Stimulated activated CD8-positive, alpha-beta memory T cell treated with anti-CD3 and anti-CD28 coated beads, Interleukin-4, amount 100 ng/mL, for 48 hours (primary cell): ENCODE measurements around the gene DPAGT1.
"Not testable (repeated sequence)": the region's sequence is repeated elsewhere in the genome, so short reads cannot be mapped to it uniquely, and the experiment has no call there.

Experiments
- DNase-seq: peaks from one replicate; pipeline ENCODE4 v3.0.0-alpha.2; 2020

The DPAGT1 gene

DNA sequence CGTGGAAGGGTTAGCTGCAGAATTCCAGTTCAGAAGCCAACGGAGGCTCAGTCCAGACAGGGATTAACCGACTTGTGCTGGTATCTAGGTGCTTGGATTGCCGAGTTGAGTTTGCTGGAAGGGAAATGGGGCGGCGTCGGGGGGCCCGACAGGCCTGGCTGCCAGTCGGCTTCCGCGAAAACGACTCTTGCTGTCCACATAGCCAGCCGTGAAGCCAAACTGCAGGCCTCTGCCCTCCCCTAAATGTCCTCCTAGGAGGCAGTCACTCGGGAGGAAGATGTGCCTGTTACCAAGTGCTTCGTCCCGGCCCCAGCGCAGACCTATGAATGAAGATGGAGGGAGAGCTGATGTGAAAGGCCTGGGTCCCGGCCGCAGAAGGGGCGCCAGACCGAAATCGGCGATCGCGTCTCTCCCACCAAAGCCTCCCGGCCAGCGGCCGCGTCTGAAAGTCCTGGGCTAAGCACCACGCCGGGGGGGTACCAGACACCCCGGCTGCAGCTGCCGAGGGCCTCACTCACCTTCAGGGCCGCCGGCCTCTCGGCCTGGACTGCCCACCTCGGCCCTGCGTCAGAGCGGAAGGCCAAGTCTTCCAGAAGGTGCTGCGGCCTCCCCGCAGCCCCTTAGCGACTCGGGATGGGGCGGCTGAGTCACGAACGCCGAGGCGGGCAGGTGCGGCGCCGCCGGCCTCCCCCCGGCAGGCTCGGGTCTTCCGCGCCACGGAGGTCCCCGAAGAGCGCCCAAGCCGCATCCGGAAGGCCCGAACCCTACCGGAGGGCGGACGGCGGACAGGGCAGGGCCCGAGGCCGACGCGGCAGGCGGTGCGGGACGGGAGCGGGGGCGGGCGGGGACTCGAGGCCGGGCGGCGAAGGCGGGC lies 7.5 kb downstream of the DPAGT1 start:
- peak; percentile 52 for DNase-seq

DNA sequence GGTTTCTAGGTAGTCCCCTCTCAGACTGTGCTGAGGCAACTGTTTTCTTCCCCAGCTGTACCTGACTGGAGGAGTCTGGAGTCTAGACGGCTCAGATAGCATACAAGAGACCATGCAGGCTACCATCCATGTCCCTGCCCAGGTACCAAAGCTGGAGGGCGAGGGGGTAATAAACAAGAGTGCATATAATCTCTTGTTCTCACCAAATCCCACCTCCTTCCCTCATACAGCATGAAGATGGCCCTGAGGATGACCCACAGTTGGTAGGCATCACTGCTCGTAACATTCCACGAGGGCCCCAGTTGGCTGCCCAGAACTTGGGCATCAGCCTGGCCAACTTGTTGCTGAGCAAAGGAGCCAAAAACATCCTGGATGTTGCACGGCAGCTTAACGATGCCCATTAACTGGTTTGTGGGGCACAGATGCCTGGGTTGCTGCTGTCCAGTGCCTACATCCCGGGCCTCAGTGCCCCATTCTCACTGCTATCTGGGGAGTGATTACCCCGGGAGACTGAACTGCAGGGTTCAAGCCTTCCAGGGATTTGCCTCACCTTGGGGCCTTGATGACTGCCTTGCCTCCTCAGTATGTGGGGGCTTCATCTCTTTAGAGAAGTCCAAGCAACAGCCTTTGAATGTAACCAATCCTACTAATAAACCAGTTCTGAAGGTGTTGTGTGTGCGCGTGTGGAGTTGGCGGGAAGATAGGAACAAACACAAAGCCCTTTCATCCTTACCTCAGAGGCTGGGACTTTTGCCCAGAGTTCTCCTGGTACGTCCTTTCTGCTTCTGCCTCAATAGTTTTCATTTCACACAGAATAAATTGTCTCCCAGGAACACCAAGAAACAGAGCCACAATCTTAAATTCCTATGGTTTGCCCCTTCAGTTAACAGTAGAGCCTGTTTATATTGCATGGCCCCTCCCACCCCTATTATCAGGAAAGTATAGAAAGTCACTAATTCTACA lies 8.5 kb downstream of the DPAGT1 start:
- peak; percentile 43 for DNase-seq

DNA sequence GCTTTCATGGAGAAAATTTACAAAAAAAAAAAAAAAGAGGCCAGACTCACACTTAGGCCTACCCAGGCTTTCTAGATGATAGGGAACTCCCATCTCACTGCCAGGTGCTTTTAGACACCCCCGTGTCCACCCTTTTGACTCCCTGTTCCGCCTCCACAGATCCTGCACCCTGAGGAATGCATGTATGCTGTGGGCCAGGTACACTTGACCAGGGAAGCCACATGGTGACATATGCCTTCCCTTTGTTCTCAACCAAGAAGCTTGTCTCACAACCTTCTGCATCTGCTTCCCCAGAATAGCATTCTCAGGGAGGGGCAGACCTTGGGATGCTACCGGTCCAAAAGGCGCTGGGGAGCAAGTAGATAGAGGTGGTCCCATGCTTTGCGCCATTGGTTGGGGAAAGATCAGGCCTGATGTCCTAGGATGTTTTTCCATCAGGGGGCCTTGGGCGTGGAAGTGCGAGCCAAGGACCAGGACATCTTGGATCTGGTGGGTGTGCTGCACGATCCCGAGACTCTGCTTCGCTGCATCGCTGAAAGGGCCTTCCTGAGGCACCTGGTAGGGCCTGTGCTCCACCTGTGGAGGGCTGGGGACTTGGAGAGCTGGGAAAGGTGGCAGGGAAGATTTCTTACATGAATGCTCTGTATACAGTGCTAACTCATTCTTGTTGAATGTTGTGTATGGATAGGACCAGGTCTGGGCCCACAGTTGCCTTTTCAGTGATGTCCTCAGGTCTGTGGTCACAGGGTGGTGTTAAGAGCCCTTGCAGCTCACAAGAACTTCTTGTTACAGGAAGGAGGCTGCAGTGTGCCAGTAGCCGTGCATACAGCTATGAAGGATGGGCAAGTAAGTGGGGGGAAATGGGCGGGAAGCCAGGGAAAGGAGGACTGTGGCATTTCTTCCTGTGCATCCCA lies 9.4 kb downstream of the DPAGT1 start:
- DNase-seq = no peak

DNA sequence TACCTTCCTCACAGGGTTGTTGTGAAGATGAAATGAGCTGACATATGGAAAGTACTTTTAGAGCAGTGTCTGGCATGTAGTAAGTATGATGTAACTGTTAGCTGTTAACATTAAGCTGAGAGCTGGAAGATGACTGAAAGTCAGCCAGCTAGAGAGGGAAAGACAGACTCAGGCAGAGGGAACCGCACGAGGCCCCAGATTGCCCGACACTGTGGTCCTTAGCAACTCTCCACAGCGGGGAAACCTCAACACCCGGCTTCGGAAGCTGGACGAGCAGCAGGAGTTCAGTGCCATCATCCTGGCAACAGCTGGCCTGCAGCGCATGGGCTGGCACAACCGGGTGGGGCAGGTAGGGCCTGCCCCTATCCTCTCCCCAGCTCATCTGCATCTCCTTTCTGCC lies 10.5 kb downstream of the DPAGT1 start:
- no peak for DNase-seq

DNA sequence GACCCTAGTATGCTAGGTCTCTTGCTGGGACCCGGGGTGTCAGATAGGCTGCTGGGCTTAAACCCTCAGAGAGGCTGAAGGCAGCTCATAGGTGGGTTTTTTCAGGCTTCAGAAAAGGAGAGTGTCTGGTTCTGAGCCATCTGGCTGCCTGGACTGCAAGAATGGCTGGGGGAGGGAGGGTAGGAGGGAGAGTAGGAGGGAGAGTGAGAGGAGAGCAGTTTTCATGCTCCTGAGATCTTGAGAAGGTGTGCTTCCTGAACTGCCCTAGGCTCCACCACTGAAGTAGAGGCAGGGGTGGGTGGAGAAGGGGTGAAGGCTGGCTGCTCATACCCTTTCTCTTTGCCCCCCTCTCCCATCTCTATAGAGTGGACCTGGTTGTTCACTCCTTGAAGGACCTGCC lies 12.3 kb downstream of the DPAGT1 start:
- no peak for DNase-seq

DNA sequence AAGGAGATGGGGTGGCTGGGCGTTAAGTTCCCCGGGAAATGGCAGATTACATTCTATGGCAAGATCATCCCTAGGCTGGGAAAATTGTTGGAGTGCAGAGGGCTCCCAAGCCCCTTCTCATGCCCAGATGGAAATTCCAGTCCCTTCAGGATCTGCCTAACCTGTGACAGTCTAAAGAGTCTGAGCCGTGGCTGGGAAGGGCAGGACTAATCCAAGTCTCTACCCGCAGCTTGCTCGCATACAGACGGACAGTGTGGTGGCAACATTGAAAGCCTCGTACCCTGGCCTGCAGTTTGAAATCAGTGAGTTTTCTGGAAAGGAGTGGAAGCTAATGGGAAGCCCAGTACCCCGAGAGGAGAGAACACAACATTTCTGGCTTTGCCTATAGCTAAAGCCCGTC lies 13.2 kb downstream of the DPAGT1 start:
- no peak for DNase-seq

DNA sequence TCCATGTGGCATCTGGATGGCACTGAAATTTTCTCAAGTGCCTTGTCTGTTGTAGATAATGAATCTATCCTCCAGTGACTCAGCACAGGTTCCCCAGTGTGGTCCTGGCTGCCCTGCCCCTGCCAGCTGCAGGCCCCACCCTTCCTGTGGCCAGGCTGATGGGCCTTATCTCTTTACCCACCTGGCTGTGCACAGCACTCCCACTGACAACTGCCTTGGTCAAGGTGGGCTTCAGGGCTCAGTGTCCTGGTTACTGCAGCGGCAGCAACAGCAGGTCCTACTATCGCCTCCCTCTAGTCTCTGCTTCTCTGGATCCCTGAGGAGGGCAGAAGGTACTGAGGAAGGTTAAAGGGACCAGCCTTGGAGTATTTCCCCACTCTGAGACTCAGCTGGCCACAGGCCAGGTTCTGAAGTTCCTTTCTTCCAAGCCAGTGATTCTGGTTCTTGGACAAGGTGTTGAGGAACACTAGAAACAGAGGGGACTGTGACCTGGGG lies 13.9 kb downstream of the DPAGT1 start:
- DNase-seq = no peak

DNA sequence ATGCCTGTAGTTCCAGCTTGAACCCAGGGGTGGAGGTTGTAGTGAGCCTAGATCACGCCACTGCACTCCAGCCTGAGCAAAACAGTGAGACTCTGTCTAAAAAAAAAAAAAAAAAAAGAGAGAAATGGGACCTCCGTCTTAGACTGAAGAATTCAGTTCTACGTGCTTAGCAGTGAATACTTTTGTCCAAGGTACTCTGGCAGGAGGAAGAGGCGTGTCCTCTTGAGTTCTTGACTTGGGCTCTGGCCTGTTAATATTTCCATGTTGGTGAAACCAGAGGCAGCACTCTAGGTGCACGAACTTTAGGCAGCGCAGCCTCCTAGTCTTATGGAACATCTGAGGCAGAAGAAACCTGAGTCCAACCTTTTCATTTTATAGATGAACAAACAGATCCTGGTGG lies 14.5 kb downstream of the DPAGT1 start:
- no peak for DNase-seq

DNA sequence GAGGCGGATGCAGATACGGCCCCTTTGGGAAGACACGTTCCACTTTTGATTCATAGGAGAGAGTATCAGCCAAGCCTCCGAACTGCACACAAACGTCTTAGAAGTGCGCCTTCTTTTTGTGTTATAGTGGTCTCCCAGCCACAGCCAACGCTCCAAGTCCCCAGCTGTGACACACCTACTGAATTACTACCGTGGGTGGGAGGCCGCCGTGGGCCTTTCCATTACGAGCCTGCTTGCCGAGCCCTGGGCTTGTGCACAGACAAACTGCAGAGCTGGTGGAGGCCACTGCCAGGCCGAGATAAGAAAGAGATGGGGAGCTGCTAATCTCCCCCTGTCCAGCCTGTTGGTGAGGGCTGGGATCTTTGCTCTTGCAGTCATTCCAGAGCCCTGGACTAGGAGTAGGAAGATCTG lies 16.2 kb downstream of the DPAGT1 start:
- peak; percentile 60 for DNase-seq

DNA sequence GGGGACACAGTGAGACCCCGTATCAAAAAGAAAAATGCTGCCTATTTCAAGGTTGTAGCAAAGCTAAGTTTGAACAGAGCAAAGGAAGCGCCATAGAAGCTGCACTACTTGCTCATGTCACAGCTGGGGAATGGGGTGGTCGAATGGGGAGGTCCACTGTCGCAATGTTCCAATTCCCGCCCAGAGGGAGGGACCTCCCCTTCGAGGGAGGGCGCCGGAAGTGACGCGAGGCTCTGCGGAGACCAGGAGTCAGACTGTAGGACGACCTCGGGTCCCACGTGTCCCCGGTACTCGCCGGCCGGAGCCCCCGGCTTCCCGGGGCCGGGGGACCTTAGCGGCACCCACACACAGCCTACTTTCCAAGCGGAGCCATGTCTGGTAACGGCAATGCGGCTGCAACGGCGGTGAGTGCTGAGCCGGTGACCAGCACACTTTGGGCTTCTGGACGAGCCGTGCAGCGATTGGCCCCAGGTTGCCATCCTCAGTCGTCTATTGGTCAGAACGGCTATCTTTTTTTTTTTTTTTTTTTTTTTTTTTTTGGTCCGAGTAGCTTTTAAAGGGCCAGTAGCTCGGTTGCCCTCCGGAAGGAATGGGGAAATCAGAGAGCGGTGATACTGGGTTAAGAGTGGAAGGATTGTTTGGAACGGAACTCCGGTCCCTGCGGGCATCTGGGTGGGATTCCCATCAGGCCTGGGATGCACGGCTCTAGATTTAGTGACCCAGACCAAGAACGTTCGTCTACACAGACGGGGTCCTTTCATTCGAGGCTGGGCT lies 16.8 kb downstream of the DPAGT1 start, which contains the start of gene HMBS:
Gene HMBS, plus strand, starts transcription at position 219 of the 774 bp plus-strand sequence. Its CDS starts 153 bp downstream, at position 372.
- peak; percentile 94 for DNase-seq

DNA sequence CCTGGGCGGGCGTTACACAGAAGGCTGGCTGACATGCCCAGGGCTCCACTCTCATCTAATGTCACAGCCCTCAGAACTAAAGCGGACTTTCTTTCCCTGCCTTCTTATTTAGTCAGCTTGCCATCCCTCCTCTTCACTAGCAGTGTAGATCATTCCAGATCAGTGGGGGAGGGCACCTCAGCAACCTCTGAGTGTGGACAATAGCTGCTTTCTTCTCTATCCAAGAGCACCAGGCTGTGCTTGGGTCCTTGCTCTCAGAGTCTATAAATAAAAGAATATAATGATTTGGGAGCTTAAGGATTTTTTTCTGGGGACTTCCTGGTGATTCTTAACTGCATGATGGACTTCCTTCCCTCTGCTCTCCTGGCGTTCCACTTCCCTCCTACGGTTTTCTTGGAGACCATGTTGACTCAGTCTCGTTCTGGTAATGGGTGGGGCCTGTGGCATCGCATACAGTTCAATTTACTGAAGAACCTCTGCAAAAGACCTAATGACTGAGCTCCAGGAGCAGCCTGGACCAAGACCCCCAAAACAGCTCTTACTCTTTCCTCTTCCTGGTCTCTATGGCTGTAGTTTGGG lies 19.9 kb downstream of the DPAGT1 start:
- DNase-seq = no peak

DNA sequence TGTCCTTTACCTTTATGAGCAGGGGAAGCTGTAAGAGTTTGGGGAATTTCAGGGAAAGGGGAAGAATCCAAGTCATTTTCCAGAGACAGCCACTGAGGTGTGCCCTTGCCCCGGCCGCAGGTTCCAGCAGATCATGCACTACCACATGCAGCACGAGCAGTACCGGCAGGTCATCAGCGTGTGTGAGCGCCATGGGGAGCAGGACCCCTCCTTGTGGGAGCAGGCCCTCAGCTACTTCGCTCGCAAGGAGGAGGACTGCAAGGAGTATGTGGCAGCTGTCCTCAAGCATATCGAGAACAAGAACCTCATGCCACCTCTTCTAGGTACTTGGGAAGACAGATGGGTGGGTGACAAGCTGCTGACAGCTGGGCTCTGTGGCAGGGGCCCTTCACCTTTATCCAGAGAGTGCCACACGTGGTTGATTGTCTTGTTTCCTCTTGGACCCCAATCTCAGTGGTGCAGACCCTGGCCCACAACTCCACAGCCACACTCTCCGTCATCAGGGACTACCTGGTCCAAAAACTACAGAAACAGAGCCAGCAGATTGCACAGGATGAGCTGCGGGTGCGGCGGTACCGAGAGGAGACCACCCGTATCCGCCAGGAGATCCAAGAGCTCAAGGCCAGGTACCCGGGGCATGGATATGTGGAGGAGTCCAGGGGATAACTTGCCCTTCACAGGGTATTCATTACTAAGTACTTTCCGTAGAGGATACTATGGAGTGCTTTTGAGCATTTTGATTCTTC lies 22.8 kb downstream of the DPAGT1 start:
- no peak for DNase-seq

DNA sequence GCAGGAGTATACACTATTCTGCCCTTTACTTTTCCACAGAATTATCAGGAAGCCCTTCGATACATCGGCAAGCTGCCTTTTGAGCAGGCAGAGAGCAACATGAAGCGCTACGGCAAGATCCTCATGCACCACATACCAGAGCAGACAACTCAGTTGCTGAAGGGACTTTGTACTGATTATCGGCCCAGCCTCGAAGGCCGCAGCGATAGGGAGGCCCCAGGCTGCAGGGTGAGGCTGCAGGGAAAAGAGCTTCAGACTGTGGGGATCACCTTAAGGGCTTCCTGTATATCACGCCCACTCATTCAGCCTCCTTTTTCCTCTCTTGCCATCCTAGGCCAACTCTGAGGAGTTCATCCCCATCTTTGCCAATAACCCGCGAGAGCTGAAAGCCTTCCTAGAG lies 23.8 kb downstream of the DPAGT1 start:
- no peak for DNase-seq

DNA sequence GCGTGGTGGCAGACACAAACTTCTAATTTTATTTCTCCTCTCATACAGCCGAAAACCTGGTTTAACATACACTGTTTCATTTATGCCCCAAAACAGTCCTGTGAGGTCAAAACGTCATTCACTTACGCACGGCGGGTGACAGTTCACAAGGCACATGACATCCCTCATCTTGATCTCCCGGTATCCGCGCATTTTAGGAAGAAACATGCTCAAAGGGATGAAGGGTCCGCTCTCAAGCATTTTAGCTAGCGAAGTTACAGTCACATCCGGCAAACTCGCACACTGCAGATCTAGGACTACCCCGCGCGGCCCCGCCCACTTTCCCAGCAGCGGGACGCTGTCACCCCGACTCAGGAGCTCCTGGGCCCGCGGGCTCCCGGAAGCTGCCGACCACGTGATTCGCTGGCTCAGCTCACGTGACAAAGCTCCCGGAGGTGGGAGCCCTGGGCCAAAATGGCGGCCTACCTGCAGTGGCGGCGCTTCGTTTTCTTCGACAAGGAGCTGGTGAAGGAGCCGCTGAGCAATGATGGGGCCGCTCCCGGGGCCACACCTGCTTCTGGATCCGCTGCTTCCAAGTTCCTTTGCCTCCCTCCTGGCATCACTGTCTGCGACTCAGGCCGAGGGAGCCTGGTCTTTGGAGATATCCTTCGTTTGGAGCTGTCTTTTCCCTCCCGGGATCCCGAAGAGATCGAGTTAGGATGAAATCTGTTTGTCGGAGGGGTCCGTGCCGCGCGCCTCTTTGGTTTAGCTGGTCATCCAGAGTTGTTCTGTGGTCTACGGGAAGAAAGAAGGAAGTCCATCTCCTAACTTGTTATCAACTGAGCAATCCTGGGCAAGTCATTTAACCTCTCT lies 34.1 kb downstream of the DPAGT1 start, which contains the start of gene VPS11:
Gene VPS11, plus strand, starts transcription at position 448 of the 852 bp plus-strand sequence. Its CDS starts 6 bp downstream, at position 454.
- DNase-seq = peak; percentile 99

DNA sequence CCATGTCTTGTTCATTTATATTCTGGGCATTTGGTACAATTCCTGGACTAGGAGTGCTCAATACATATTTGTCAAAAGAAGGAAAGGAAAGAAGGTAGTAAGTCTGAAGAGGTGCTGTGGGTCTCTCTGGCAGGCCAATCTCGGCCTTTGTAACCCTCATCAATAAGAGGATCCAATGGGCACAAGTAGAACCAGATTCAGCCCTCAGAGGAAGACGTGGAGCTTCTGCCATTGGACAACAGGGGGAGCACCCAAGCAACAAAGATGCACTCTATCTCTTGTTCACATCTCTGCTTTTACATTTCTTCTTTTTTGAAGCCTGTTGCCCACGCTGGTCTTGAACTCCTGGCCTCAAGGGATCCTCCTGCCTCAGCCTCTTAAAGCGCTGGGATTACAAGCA lies 36.3 kb downstream of the DPAGT1 start:
- peak; percentile 42 for DNase-seq

DNA sequence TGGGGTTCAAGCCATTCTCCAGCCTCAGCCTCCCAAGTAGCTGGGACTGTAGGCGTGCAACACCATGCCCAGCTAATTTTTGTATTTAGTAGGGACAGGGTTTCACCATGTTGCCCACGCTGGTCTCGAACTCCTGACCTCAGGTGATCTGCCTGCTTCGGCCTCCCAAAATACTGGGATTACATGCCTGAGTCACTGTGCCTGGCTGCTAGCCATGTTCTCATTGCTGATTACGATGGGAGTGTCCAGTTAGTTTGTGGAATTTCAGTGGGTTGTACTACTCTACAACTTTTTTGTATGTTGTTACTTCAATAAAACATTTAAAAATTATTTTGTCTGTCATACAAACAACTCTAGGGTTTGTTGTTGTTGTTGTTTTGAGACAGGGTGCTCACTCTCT lies 38.9 kb downstream of the DPAGT1 start:
- DNase-seq = no peak

DNA sequence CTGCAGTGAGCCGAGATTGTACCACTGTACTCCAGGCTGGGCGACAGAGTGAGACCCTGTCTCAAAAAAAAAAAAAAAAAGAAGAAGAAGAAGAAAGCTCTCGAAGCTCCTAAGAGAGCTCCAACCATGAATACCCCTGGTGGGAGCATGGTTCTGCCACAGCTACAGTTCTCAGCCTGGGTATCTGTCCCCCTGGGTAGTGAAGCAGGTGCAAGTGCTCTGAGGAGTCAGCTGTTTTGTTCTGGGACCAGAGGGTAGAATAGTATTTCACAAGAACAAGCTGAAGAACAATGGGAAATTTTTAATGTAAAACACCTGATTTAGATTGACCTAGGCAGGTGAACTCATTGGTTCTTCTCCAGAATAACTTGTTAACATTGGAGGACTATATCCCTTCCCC lies 40.4 kb downstream of the DPAGT1 start:
- DNase-seq = no peak

DNA sequence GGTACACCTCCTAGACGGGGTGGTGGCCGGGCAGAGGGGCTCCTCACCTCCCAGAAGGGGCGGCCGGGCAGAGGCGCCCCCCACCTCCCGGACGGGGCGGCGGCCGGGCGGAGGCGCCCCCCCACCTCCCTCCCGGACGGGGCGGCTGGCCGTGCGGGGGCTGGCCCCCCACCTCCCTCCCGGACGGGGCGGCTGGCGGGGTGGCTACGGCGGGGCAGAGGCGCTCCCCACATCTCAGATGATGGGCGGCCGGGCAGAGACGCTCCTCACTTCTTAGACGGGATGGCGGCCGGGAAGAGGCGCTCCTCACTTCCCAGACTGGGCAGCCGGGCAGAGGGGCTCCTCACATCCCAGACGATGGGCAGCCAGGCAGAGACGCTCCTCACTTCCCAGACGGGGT lies 42.5 kb downstream of the DPAGT1 start:
- DNase-seq = not testable (repeated sequence)
